Measurements from ENCODE around the gene ADGRD1. TPM values are rescaled to one million over a fixed set of nuclear protein-coding genes. Genes with fewer than 3 reads are reported as not detected.

The ADGRD1 gene
- total RNA-seq, 1 donor from 2014 or later, result 108 TPM

DNA sequence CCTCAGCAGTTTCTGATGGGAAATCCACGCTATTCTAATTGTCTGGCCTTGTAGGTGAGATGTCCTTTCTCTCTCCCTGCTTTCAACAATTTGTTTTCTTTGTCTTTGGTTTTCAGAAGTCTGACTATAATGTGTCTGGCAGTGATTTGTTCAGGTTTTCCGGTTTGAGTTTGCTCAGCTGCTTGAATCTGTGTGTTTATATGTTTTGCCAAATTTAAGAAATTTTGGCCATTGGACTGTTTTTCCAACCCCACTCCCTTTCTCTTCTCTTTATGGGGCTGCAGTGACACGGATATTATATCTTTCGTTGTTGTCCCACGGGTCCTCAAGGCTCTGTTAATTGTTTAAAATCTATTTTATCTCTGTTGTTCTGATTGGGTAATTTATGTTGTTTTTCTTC is 105.0 kb downstream of the ADGRD1 start:
- no peak for DNase-seq
- Histone ChIP-seq H3K4me1 (no peaks in the 10 kb centered on the region), H3K36me3 (no peaks in the 10 kb centered on the region), H3K4me3 (no peak overlapping the region), H3K27me3 (ENCODE audit: low read depth) (no peaks in the 10 kb centered on the region), H3K9me3 (no peaks in the 10 kb centered on the region), H3K27ac (no peak overlapping the region)
- ATAC-seq, result no peak
- TF ChIP-seq, protein P1, sequence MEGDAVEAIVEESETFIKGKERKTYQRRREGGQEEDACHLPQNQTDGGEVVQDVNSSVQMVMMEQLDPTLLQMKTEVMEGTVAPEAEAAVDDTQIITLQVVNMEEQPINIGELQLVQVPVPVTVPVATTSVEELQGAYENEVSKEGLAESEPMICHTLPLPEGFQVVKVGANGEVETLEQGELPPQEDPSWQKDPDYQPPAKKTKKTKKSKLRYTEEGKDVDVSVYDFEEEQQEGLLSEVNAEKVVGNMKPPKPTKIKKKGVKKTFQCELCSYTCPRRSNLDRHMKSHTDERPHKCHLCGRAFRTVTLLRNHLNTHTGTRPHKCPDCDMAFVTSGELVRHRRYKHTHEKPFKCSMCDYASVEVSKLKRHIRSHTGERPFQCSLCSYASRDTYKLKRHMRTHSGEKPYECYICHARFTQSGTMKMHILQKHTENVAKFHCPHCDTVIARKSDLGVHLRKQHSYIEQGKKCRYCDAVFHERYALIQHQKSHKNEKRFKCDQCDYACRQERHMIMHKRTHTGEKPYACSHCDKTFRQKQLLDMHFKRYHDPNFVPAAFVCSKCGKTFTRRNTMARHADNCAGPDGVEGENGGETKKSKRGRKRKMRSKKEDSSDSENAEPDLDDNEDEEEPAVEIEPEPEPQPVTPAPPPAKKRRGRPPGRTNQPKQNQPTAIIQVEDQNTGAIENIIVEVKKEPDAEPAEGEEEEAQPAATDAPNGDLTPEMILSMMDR (IDR thresholded peaks at IDR 0.05), result no peak
- intact Hi-C loops (cut with DNase I), result no loop called here

DNA sequence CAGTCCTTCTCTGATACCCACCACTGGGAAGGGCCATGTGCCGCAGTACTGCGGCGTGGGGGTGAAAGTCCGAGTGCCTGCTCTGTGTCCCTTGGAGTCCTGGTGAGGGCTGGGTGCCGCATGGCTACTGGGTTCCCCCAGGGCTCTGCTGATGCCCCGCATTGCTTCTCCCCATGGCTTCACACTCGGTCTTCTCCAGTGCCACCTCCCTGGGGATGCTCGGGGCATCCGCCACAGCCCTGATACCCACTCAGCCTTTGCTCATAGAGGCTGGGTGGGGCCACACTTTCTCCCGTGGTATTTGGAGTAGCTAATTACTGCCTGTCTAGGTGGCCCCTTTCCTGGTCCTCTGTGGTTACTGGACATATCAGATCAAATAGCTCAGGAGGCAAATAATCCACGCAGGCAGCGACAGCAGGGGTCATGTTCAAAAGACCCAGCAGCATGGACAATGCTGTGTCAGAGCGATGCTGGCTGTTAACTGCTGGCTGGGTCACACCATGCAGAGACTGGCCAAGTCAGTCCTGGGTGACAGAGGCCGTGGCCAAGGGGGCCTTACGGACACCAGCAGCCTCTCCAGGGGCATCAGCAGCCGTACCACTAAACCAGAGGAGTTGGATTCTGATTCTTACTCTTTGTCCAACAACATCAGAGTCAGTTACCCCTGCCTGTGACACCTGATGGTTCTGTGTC is 106.5 kb downstream of the ADGRD1 start:
- H3K9me3 ChIP-seq, result no peaks in the 10 kb centered on the region
- no peaks in the 10 kb centered on the region for H3K36me3 ChIP-seq
- ATAC-seq, result no peak
- H3K27me3 ChIP-seq (ENCODE audit: low read depth), result no peaks in the 10 kb centered on the region
- no peaks in the 10 kb centered on the region for H3K4me1 ChIP-seq
- DNase-seq, result peak; percentile 36
- no peak overlapping the region for H3K4me3 ChIP-seq
- H3K27ac ChIP-seq, result no peak overlapping the region
- TF ChIP-seq, protein P1 (IDR thresholded peaks at IDR 0.05), result no peak
- intact Hi-C loops (cut with DNase I), result no loop called here

DNA sequence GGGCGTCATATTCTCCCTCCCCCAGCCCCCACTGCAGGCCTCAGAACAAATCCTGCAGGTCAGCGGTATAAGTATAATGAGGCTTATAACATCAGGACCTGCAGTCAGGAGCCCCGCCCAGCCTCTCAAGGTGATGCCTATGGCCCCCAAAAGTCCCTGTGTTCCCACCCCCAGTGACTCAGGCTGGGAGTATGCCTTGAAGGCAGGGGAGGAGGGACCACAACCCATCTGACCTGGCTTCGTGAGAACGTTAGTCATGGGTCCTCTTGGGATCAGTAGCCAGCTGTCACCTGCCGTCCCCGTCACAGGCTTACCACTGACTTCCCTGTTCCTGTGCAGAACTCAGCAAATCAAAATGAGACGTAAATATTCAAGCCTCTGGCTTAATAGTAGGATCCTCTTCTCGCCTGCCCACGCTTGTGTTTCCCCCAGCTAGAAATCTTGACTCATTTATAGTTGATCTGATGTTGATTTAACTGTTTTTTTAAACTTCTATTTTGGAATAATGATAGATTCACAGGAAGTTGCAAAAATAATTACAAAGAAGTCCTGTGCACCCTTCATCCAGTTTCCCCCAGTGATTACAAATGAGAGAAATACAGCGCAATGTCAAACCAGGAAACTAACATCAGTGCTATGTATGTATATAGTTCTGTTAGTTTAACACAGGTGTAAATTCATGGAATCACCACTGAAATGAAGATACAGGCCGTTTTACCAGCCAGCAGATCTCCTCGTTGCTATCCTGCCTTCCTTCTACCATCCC is 107.5 kb downstream of the ADGRD1 start:
- no peaks in the 10 kb centered on the region for H3K4me1 ChIP-seq

DNA sequence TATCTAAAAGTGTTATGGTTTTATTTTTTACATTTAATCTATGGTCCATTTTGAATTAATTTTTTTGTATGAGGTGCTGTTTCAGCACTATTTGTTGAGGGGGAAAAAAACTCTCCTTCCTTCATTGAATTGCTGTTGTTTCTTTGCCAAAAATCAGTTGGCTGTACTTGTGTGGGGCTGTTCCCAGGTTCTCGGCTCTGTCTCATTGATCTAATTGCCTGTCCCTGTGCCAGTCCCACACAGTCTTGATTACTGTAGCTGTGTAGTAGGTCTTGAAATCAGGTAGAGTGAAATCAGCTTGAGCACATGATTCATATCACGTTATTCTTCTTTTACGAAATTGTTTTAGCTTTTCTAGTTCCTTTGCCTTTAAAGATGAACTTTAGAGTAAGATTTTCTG is 109.7 kb downstream of the ADGRD1 start:
- ATAC-seq (peak in 1 of 2 donors; percentile 61), DNase-seq (no peak)
- TF ChIP-seq, protein P1 (IDR thresholded peaks at IDR 0.05), result no peak
- intact Hi-C loops (cut with DNase I), result no loop called here
- H3K27me3 ChIP-seq (ENCODE audit: low read depth), result no peaks in the 10 kb centered on the region
- H3K4me1 ChIP-seq, result peaks cover 4% of the 10 kb centered on the region
- no peaks in the 10 kb centered on the region for H3K36me3 ChIP-seq
- no peak overlapping the region for H3K4me3 ChIP-seq
- H3K27ac ChIP-seq, result no peak overlapping the region
- H3K9me3 ChIP-seq, result no peaks in the 10 kb centered on the region

More for the DNA sequence above, 107.5 kb downstream of the ADGRD1 start:
- TF ChIP-seq, protein P1 (IDR thresholded peaks at IDR 0.05), result no peak
- intact Hi-C loops (cut with DNase I), result no loop called here
- Histone ChIP-seq H3K9me3 (no peaks in the 10 kb centered on the region), H3K27me3 (ENCODE audit: low read depth) (no peaks in the 10 kb centered on the region), H3K4me3 (no peak overlapping the region), H3K36me3 (no peaks in the 10 kb centered on the region), H3K27ac (no peak overlapping the region)
- DNase-seq, result peak; percentile 38
- ATAC-seq, result peak; percentile 8 to 52

DNA sequence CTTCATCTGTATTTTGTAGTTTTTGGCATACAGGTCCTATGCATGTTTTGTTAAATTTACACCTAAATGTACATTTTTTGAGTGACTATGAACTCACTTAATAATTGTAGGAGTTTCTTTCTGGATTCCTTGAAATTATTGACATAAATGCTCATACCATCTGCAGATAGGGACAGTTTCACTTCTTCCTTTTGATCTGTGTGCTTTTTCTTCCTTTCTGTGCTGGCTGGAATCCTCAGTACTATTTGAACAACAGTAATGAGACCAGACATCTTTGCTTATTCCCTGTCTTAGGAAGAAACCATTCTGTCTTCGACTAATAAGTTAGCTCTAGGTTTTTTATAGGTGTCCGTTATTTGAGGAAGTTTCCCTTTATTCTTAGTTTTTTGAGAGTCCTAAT is 110.3 kb downstream of the ADGRD1 start:
- intact Hi-C loops (cut with DNase I), result no loop called here
- no peak for ATAC-seq
- no peaks in the 10 kb centered on the region for H3K36me3 ChIP-seq
- H3K27ac ChIP-seq, result no peak overlapping the region
- H3K27me3 ChIP-seq (ENCODE audit: low read depth), result no peaks in the 10 kb centered on the region
- no peak for DNase-seq
- TF ChIP-seq, protein P1 (IDR thresholded peaks at IDR 0.05), result no peak
- no peak overlapping the region for H3K4me3 ChIP-seq
- no peaks in the 10 kb centered on the region for H3K9me3 ChIP-seq
- H3K4me1 ChIP-seq, result peaks cover 4% of the 10 kb centered on the region

Measured in lower lobe of right lung (tissue), 2 donors.